ENCODE results near the gene KRTAP10-2.

GRCh38 chr21:44599264-44600029 lies 48.1 kb upstream of the KRTAP10-2 start:
- no peak for TF ChIP-seq USF2 (IDR thresholded peaks at IDR 0.05; ENCODE audit: low read depth, low read length)
- TF ChIP-seq POLR2A (IDR thresholded peaks at IDR 0.05; ENCODE audit: low read depth, low read length): no peak
- TF ChIP-seq CTCF (conservative IDR thresholded peaks at IDR 0.05; ENCODE audit: low read depth, low read length): no peak
- TF ChIP-seq CEBPB (IDR thresholded peaks at IDR 0.05; ENCODE audit: low read depth, low read length): no peak
- TF ChIP-seq RAD21 (IDR thresholded peaks at IDR 0.05; ENCODE audit: low read length): no peak
- no peak for TF ChIP-seq MXI1 (IDR thresholded peaks at IDR 0.05; ENCODE audit: borderline replicate concordance, low read depth, low read length)
- no peak for TF ChIP-seq SMC3 (IDR thresholded peaks at IDR 0.05; ENCODE audit: low read depth, low read length)

Data from IMR-90 (cell line).